ENCODE results near the gene DOCK2.
A peak's percentile ranks its signal among the peaks of the same experiment; 100 is the strongest.

GRCh38 chr5:169911448-169912212 lies 274.6 kb downstream of the DOCK2 start:
- TF ChIP-seq CTCF (conservative IDR thresholded peaks at IDR 0.05; ENCODE audit: low read length) (peak; percentile 17; the same call in 1 of the 2 replicates), EZH2phosphoT487 (IDR thresholded peaks at IDR 0.05; ENCODE audit: borderline replicate concordance) (no peak)

Measured in Loucy (cell line).